Measurements from ENCODE around the gene CNRIP1.
"Not testable (repeated sequence)": the region's sequence is repeated elsewhere in the genome, so short reads cannot be mapped to it uniquely, and the experiment has no call there.

Gene CNRIP1

DNA sequence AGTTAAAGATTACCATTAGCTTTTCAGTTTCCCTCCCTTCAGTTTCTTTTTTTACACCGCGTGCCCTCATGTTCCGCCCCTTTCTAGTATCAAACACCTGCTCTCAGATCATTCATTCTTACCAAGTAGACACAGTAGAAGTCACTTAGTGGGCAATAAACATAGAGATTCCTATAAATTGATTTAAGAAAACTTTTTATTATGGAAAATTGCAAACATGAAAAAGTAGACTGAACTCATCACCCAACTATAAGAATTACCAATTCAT, 21.2 kb upstream of the CNRIP1 start:
- no peak for DNase-seq

- DNase-seq, result peak in 20 of 56 donors; percentile 5 to 53 (median 21)
These were observed 20.7 kb upstream of the CNRIP1 start for GRCh38 chr2:68340226-68341061.

- DNase-seq, result no peak
These were observed 16.4 kb upstream of the CNRIP1 start for GRCh38 chr2:68336192-68336591.

- DNase-seq, result no peak
These were observed 14.2 kb upstream of the CNRIP1 start for GRCh38 chr2:68333931-68334330.

DNA sequence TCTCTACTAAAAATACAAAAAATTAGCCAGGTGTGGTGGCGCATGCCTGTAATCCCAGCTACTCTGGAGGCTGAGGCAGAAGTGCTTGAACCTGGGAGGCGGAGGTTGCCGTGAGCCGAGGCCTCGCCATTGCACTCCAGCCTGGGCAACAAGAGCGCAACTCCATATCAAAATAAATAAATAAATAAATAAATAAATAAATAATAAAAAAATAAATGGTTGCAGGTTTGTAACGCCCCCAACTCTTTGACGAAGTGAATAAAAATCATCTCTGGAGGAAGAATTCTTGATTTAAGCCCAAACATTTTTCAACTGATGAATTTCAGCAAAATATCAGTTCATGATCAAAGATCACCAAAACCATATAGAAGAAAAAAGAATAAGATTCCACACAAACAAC, 13.3 kb upstream of the CNRIP1 start:
- no peak for DNase-seq

DNA sequence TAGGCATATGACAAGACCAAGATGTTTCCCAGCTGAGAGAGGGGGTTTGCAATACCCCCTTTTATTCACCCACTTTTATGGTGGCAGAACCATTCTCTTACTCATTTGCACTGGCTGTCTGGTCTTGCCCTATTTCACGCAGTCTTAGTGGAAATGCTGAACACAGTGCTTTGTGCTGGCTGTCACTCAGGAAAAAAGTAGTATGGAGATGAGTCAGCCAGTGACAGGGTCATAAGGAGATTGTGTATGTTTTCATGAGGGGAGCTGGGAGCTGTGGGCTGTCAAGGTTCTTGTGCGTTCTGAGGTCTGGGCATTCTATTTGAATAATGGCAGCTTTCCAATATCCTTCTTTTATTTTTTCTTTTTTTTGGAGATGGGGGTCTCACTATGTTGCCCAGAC, 10.9 kb upstream of the CNRIP1 start:
- no peak for DNase-seq

- no peak for DNase-seq
These were observed 9.2 kb upstream of the CNRIP1 start for GRCh38 chr2:68328901-68329300.

GRCh38 chr2:68325056-68325455, 5.3 kb upstream of the CNRIP1 start:
- DNase-seq, result no peak

- peak in 23 of 56 donors; percentile 1 to 51 (median 19) for DNase-seq
These were observed 431 bp upstream of the CNRIP1 start for GRCh38 chr2:68320118-68320641.

DNA sequence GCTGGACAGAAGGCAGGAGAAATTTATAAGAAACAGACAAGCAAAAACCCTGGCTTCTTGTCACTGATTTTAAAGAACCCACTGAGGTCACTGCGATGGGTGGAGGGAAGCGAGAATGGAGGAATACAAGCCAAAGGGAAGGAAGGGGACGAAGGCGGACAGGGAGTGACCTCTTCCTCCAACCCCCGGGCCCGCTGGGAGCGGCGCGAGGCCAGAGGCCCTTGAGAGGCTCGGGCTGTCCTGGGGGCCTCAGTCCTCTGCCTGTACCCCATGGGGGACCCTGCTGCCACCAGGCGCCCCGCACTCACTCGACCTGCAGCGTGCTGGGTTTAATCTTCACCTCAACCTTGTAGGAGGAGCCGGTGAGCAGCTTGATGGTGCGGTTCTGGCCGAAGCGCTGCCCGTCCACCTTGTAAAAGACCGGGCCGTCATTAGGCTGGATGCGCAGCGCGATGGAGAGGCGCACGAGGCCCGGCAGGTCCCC, 793 bp downstream of the CNRIP1 start:
- DNase-seq, result peak in 31 of 56 donors; percentile 26 to 78 (median 57)

GRCh38 chr2:68317971-68318913, 1.5 kb downstream of the CNRIP1 start:
- DNase-seq, result peak in 33 of 56 donors; percentile 3 to 71 (median 45)

GRCh38 chr2:68316111-68316510, 3.6 kb downstream of the CNRIP1 start:
- no peak for DNase-seq

DNA sequence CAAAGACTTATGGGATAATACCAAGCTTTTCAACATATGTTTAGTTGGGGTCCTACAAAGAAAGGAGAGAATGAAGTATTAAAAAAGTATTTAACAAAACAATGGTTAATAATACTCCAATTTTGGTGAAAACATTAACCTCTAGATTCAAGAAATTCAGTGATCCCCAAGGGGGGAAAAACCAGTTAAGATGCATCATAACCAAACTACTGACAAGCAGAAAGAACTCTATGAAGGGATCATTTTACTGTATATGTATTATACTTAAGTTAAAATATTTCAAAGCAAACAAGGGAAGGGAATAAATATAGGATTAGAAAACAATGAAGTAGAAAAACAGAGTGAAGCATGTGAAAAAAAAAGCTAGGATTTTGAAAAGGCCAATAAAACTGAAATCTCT, 8.7 kb downstream of the CNRIP1 start:
- DNase-seq, result no peak

DNA sequence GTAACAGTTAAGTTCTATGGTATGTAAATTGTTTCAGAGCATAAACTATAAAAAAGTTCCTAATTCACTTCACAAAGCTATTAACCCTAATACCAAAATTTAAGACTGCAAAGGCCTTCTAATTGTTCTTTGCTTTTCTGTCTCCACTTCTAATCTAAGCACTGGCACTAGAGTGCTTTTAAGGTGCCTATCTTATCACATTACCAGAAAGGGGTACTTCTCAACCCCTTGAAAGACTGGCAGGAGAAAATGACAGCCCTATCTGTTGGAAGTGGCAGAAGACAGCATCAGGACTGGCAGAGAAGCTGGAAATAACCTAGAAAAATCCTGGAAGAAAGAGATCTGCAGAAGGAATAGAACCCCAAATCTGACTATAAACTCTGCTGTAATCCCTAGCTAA, 10.3 kb downstream of the CNRIP1 start:
- no peak for DNase-seq

- not testable (repeated sequence) for DNase-seq
These were observed 15.9 kb downstream of the CNRIP1 start for GRCh38 chr2:68303902-68304272.

DNA sequence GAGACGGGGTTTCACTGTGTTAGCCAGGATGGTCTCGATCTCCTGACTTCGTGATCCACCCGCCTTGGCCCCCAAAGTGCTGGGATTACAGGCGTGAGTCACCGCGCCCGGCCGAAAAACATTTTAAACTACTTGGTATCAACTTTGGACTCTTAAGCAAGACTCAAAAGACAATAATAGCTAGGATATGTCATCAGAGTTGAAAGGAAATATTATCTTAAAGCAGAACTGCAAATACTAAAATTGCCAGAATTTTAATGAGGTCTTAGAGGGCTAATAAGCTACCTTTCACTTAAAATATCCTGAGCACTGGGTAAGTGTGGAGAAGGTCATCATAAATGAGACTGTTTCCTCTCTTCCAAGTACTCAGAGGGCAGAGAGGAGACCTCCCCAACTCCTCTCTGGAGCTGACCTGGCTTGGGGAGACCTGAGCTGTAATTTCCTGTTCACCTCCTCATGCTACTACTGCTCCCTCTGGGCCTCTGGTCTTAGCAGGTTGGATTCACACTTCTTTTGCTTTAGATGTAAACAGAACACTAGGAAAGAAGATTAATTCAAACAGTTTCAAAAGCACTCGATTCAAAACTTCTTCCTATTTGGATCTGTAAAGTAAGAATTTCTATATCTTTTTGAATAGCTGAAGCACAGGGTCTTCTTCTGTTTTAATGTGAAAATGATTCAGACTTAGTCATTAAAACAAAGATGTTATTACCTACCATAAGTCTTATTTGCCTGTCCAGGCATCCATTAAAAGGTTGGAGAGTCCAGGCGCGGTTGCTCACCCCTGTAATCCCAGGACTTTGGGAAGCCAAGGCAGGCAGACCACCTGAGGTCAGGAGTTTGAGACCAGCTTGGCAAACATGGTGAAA, 16.5 kb downstream of the CNRIP1 start:
- DNase-seq, result no peak

GRCh38 chr2:68302281-68302875, 17.4 kb downstream of the CNRIP1 start:
- DNase-seq, result no peak

GRCh38 chr2:68295516-68295915, 24.2 kb downstream of the CNRIP1 start:
- DNase-seq, result no peak

DNA sequence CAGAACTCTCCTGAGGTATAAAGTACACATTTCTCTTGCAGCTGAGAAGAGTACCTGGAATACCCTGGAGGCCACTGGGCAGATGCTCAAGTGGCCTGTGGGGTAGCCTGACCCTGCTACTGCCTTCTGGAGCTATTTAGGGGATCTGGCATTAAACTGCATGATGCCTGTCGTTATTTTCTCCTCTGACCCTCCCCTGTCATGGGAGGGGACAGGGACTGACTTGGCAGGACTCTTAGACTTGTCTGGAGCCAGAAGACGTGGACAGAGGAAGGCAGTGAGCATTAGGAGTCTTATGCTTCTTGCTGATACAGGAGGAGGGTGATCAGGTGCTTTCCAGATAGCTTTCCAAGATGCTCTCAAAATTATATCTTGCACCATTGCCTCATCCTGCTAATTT, 24.8 kb downstream of the CNRIP1 start:
- DNase-seq, result no peak

DNA sequence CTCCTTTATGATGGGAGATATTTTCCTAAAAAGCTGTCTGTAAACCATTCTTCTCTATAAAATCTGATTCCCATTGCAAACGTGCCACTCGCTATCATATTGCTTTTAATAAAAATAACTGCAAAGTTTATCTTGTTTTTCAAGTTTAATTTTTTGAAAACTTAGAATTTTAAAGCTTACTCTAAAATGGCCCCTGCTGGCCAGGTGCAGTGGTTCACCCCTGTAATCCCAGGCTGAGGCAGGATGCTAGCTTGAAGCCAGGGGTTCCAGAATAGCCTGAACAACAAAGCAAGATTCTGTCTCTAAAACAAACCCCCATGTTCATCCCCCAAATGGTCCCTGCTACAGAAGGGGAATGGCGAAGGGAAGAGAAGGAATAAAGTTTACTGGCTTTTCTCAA, 25.6 kb downstream of the CNRIP1 start:
- DNase-seq, result no peak

GRCh38 chr2:68293755-68294154, 26.0 kb downstream of the CNRIP1 start:
- DNase-seq, result no peak
